Neutrophil (primary cell): ENCODE results near the gene ZDHHC12.

Experiments used
- H3K27ac ChIP-seq: fragments of 200-600 bp; sonication (generic); 2 replicates; pipeline ENCODE4 v1.5.1; 2016; ENCODE audit warnings: mild to moderate bottlenecking, moderate library complexity
- H3K27me3 ChIP-seq: fragments of 200-600 bp; sonication (generic); 2 replicates; pipeline ENCODE4 v1.6.0; 2016; ENCODE audit warnings: mild to moderate bottlenecking
- H3K36me3 ChIP-seq: fragments of 200-600 bp; sonication (generic); 2 replicates; pipeline ENCODE4 v1.5.1; 2017
- H3K4me1 ChIP-seq, 2 experiments: fragments of 200-600 bp in 1 of 2; sonication (generic) in 1 of 2; 1 replicate in 1 of 2; 2 replicates in 1 of 2; pipeline versions ENCODE4 v1.5.1 to v1.6.1; 2013 to 2016; ENCODE audit warnings: low read depth in 1 of 2, low read length in 1 of 2, mild to moderate bottlenecking in 1 of 2, moderate library complexity in 1 of 2; ENCODE audit not compliant: control insufficient read depth in 1 of 2, insufficient read depth in 1 of 2
- H3K4me3 ChIP-seq, 2 experiments: fragments of 200-600 bp in 1 of 2; sonication (generic) in 1 of 2; 1 replicate in 1 of 2; 2 replicates in 1 of 2; pipeline ENCODE4 v1.5.1; 2013 to 2016; ENCODE audit warnings: low read depth in 1 of 2, low read length in 1 of 2, mild to moderate bottlenecking in 1 of 2, moderate library complexity in 1 of 2
- H3K9me3 ChIP-seq: fragments of 200-600 bp; sonication (generic); 2 replicates; pipeline ENCODE4 v1.5.1; 2016
- CTCF ChIP-seq: fragments of 200-600 bp; sonication (generic); IDR thresholded peaks from 2 replicates; pipeline ENCODE4 v1.5.1; 2016; ENCODE audit warnings: antibody characterized with exemption

ZDHHC12 gene

GRCh38 chr9:128706045-128706444 lies 17.9 kb downstream of the ZDHHC12 start:
- Histone ChIP-seq H3K4me1 (peaks cover 11 to 20% of the 10 kb centered on the region in 2 experiments), H3K9me3 (no peaks in the 10 kb centered on the region), H3K4me3 (no peak overlapping the region), H3K27ac (no peak overlapping the region), H3K27me3 (peaks cover 20% of the 10 kb centered on the region), H3K36me3 (no peaks in the 10 kb centered on the region)
- no peak for TF ChIP-seq CTCF

GRCh38 chr9:128705051-128705965 lies 18.6 kb downstream of the ZDHHC12 start:
- Histone ChIP-seq H3K27me3 (peaks cover 20% of the 10 kb centered on the region), H3K36me3 (no peaks in the 10 kb centered on the region), H3K4me1 (peaks cover 11 to 20% of the 10 kb centered on the region in 2 experiments), H3K9me3 (no peaks in the 10 kb centered on the region), H3K27ac (no peak overlapping the region), H3K4me3 (no peak overlapping the region)
- no peak for TF ChIP-seq CTCF

- peak overlapping the region; percentile 49 for H3K27ac ChIP-seq
- no peaks in the 10 kb centered on the region for H3K36me3 ChIP-seq
- no peak overlapping the region for H3K4me3 ChIP-seq
- peaks cover 20% of the 10 kb centered on the region for H3K27me3 ChIP-seq
- H3K4me1 ChIP-seq: peaks cover 11 to 20% of the 10 kb centered on the region in 2 experiments
- no peak for TF ChIP-seq CTCF
- no peaks in the 10 kb centered on the region for H3K9me3 ChIP-seq
These were observed 19.6 kb downstream of the ZDHHC12 start for GRCh38 chr9:128704356-128704670.

- H3K27ac ChIP-seq: peak overlapping the region; percentile 49
- H3K4me1 ChIP-seq: peaks cover 11 to 20% of the 10 kb centered on the region in 2 experiments
- no peaks in the 10 kb centered on the region for H3K9me3 ChIP-seq
- peak overlapping the region; percentile 64 to 92 for H3K4me3 ChIP-seq
- no peak for TF ChIP-seq CTCF
- H3K27me3 ChIP-seq: peaks cover 20% of the 10 kb centered on the region
- H3K36me3 ChIP-seq: no peaks in the 10 kb centered on the region
These were observed 20.1 kb downstream of the ZDHHC12 start for GRCh38 chr9:128703616-128704355.

- Histone ChIP-seq H3K9me3 (no peaks in the 10 kb centered on the region), H3K27me3 (peaks cover 20% of the 10 kb centered on the region), H3K4me3 (peak overlapping the region; percentile 64 to 92), H3K27ac (peak overlapping the region; percentile 56), H3K36me3 (no peaks in the 10 kb centered on the region), H3K4me1 (peaks cover 11 to 20% of the 10 kb centered on the region in 2 experiments)
- TF ChIP-seq CTCF: no peak
These were observed 20.8 kb downstream of the ZDHHC12 start for GRCh38 chr9:128702949-128703615.
